NB4 (cell line): ENCODE results near the gene TUBB3.
"Not testable (repeated sequence)": the region's sequence is repeated elsewhere in the genome, so short reads cannot be mapped to it uniquely, and the experiment has no call there.

Experiments used
- DNase-seq: peaks from one replicate; pipeline ENCODE4 v3.0.0; 2010; ENCODE audit warnings: low read depth
- H3K4me3 ChIP-seq: one replicate; pipeline ENCODE4 v1.5.1; 2011; ENCODE audit warnings: mild to moderate bottlenecking, low read depth, low read length, moderate library complexity
- MYC ChIP-seq: IDR thresholded peaks from 2 replicates; pipeline ENCODE4 v1.6.1; 2011; ENCODE audit warnings: low read depth, low read length
- POLR2A ChIP-seq: IDR thresholded peaks from 2 replicates; pipeline ENCODE4 v1.6.1; 2011; ENCODE audit warnings: mild to moderate bottlenecking; ENCODE audit not compliant: insufficient read length; ENCODE audit errors: extremely low read depth
- TF ChIP-seq, protein P1 (sequence below): IDR thresholded peaks from 2 replicates; pipeline ENCODE4 v1.6.1; 2011; ENCODE audit warnings: low read depth, low read length
- TF ChIP-seq, protein P2 (sequence below): IDR thresholded peaks from one replicate; pipeline ENCODE4 v1.5.1; 2012; ENCODE audit warnings: low read depth, low read length

Gene TUBB3

DNA sequence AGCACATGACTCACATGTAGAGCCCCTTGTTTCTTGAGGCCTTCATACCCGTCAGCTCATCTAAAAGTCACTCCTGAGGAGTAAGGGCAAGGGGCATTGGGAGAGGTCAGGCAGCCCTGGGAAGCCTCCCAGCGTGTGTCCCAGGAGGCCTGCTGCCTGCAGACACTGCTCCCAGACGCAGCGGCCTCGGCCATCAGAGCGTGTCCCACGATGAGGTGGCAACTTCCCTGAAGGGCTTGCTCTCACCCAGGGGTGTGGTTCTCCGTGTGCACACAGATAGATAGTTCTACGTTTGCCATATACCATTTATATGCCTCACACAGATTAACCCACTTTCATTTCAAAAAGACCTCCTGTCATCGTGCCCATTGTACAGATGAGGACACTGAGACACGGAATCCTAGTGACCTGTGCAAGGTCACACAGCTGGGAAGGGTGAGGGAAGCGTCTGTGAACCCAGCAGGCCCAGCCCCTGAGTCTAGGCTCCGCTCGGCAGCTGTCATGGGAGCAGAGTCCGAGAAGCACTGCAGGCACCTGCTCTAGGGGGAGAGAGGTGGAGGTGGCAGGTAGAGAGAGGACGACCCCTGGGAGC, 8.3 kb downstream of the TUBB3 start:
- no peak for TF ChIP-seq POLR2A
- TF ChIP-seq, protein P1, sequence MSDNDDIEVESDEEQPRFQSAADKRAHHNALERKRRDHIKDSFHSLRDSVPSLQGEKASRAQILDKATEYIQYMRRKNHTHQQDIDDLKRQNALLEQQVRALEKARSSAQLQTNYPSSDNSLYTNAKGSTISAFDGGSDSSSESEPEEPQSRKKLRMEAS: no peak
- TF ChIP-seq, protein P2, sequence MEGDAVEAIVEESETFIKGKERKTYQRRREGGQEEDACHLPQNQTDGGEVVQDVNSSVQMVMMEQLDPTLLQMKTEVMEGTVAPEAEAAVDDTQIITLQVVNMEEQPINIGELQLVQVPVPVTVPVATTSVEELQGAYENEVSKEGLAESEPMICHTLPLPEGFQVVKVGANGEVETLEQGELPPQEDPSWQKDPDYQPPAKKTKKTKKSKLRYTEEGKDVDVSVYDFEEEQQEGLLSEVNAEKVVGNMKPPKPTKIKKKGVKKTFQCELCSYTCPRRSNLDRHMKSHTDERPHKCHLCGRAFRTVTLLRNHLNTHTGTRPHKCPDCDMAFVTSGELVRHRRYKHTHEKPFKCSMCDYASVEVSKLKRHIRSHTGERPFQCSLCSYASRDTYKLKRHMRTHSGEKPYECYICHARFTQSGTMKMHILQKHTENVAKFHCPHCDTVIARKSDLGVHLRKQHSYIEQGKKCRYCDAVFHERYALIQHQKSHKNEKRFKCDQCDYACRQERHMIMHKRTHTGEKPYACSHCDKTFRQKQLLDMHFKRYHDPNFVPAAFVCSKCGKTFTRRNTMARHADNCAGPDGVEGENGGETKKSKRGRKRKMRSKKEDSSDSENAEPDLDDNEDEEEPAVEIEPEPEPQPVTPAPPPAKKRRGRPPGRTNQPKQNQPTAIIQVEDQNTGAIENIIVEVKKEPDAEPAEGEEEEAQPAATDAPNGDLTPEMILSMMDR: no peak
- no peak for TF ChIP-seq MYC
- no peak for DNase-seq

DNA sequence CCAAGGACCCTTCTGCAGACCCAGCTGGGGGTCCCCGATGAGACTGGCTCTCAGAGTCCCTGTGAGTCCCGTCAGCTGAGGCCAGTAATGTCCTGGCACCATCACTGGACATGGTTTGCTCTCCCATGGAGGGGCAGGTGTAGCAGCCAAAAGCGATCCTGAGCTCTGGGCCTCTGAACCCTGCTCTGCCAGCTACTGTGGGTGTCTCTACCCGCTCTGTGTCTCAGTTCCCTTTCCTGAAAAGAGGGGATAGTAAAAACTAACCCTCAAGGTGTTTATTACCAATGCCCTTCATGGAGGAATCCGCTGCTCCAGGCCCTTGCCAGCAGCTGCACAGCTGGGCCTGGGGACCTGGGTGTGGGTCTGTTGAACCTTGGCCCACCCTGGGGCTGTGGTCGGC, 8.8 kb downstream of the TUBB3 start:
- no peak overlapping the region for H3K4me3 ChIP-seq
- no peak for TF ChIP-seq MYC
- DNase-seq: no peak

More for the DNA sequence above, 8.3 kb downstream of the TUBB3 start:
- H3K4me3 ChIP-seq: no peak overlapping the region

DNA sequence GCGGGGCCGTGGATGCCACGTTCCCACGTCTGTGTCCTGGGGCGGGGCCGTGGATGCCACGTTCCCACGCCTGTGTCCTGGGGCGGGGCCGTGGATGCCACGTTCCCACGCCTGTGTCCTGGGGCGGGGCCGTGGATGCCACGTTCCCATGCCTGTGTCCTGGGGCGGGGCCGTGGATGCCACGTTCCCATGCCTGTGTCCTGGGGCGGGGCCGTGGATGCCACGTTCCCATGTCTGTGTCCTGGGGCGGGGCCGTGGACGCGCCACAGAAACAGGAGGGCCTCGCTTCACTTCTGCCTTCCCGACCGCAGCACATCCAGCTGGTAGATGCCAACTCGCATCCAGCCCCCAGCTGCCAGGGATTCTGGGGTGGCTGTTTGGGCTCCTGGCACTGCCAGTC, 10.9 kb downstream of the TUBB3 start:
- DNase-seq, H3K4me3 ChIP-seq: not testable (repeated sequence)

DNA sequence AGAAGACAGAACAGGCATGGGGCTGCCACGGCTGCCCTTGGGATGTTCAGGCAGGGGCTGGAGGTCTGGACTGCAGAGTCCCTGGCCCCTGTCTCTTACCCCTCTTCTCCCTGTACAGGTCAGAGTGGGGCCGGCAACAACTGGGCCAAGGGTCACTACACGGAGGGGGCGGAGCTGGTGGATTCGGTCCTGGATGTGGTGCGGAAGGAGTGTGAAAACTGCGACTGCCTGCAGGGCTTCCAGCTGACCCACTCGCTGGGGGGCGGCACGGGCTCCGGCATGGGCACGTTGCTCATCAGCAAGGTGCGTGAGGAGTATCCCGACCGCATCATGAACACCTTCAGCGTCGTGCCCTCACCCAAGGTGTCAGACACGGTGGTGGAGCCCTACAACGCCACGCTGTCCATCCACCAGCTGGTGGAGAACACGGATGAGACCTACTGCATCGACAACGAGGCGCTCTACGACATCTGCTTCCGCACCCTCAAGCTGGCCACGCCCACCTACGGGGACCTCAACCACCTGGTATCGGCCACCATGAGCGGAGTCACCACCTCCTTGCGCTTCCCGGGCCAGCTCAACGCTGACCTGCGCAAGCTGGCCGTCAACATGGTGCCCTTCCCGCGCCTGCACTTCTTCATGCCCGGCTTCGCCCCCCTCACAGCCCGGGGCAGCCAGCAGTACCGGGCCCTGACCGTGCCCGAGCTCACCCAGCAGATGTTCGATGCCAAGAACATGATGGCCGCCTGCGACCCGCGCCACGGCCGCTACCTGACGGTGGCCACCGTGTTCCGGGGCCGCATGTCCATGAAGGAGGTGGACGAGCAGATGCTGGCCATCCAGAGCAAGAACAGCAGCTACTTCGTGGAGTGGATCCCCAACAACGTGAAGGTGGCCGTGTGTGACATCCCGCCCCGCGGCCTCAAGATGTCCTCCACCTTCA, 11.7 kb downstream of the TUBB3 start:
- TF ChIP-seq, protein P2: no peak
- TF ChIP-seq, protein P1: no peak
- TF ChIP-seq POLR2A (no peak), MYC (no peak)
- no peak overlapping the region for H3K4me3 ChIP-seq
- DNase-seq: no peak

DNA sequence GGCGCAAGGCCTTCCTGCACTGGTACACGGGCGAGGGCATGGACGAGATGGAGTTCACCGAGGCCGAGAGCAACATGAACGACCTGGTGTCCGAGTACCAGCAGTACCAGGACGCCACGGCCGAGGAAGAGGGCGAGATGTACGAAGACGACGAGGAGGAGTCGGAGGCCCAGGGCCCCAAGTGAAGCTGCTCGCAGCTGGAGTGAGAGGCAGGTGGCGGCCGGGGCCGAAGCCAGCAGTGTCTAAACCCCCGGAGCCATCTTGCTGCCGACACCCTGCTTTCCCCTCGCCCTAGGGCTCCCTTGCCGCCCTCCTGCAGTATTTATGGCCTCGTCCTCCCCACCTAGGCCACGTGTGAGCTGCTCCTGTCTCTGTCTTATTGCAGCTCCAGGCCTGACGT, 12.5 kb downstream of the TUBB3 start:
- H3K4me3 ChIP-seq, DNase-seq: not testable (repeated sequence)

DNA sequence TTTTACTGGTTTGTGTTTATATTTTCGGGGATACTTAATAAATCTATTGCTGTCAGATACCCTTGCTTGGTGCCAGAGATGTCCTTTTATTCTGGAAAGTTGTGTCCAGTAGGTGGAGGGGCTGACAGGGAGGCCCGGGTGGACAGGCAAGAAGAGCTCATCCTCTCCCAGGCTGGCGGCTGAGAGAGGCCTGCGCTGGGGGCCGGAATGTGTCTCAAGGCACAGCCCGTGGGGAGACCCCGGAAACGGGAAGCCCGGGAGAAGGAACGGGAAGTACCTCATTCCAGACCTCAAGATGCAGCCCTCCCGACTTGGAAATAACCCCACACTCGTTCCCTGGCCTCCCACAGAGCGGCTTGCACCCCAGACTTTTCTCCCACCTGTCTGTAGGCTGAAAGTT, 12.9 kb downstream of the TUBB3 start:
- DNase-seq: no peak
- no peak overlapping the region for H3K4me3 ChIP-seq
- TF ChIP-seq, protein P2: no peak
- TF ChIP-seq MYC (no peak), POLR2A (no peak)
- TF ChIP-seq, protein P1: no peak

DNA sequence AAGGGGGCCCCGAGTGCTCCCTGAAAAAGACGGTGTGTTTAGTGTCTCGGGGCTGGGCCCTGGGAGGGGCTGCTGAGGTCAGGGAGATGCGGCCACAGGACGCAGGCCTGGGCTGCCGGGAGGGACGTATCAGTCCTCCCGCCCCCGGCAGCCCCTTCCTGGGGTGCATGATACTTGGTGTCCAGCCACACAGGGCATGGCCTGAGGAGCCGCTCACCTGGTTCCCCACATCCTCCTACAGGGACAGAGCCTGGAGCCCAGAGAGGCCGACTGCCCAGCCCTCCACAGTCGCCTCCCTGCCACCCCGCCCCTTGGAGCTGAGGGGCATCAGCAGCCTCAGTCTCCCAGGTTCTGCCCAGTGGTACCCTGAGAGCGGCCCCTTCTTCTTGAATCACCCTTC, 13.4 kb downstream of the TUBB3 start:
- no peak overlapping the region for H3K4me3 ChIP-seq
- TF ChIP-seq, protein P1: no peak
- TF ChIP-seq, protein P2: no peak
- TF ChIP-seq POLR2A: no peak
- TF ChIP-seq MYC: no peak
- no peak for DNase-seq
